GM12875 (cell line): ENCODE measurements around the gene COL4A1.

ENCODE experiments used
- H3K4me3 ChIP-seq: one replicate; pipeline ENCODE4 v1.5.1; 2011; ENCODE audit warnings: low read depth, low read length, control low read depth
- TF ChIP-seq, protein P1 (sequence below): IDR thresholded peaks from 2 replicates; pipeline ENCODE4 v1.5.1; 2011; ENCODE audit warnings: low read depth, mild to moderate bottlenecking, control low read depth, inconsistent platforms, low read length, moderate library complexity, borderline replicate concordance; ENCODE audit not compliant: insufficient read depth

The COL4A1 gene

DNA sequence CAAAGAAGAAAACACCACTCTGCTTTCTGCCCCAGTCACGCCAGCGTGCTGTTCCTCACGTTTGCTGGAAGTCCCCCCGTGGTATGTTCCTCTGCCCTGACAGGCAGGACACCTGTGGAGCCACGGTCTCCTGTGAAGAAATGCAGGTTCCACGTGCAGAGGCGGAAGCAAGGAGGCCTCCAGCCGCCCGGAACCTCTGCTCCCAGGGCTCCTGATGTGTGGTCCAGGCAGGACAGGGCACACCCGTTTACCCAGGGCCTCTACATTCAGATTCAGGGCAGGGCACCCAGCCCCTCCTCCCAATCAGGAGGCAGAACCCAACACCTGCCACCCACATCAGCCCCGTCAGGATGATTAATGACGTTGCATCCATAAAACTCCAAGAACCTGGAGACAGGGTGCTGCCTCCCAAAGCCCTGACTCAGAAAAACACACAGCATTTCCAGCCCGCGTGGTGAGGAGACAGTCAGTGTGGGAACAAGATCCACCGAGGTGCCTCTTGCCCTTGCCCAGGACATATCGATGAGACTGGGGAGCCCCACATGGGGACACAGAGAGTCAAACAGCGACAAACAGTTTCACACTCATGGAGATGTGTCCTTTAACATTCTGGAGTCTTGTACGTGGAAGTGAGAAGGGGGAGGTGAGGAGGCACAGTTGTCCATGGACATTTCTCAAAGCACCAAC lies 76.2 kb downstream of the COL4A1 start:
- TF ChIP-seq, protein P1, sequence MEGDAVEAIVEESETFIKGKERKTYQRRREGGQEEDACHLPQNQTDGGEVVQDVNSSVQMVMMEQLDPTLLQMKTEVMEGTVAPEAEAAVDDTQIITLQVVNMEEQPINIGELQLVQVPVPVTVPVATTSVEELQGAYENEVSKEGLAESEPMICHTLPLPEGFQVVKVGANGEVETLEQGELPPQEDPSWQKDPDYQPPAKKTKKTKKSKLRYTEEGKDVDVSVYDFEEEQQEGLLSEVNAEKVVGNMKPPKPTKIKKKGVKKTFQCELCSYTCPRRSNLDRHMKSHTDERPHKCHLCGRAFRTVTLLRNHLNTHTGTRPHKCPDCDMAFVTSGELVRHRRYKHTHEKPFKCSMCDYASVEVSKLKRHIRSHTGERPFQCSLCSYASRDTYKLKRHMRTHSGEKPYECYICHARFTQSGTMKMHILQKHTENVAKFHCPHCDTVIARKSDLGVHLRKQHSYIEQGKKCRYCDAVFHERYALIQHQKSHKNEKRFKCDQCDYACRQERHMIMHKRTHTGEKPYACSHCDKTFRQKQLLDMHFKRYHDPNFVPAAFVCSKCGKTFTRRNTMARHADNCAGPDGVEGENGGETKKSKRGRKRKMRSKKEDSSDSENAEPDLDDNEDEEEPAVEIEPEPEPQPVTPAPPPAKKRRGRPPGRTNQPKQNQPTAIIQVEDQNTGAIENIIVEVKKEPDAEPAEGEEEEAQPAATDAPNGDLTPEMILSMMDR, result no peak
- no peak overlapping the region for H3K4me3 ChIP-seq

DNA sequence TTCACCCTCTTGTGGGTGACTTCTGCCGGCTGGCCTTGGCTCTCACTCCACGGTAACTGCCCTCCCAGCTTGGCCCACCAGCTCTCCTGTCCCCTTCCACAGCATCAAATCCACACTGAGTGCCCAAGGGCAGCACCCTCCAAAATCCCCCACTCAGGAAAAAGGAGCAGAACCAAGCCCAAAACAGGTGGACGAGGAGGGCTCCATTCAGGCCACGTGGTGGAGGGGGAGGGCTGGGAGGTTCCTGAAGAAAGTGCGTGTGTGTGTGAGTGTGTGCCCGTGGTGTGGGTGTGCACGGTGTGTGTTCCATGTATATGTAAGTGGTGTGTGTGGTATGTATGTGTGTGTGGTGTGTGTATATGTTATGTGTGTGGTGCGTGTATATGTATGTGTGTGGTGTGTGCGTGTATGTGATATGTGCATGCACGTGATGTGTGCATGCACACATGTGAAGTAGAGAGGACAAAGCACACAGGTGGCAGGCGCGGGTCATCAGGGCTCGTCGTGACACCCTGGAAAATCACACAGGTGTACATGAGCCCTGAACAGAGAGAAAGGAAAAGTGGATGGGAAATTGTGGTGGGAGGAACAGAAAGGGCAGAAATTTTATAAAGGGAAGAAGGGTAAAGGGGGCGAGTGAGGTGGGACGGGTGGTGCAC lies 76.9 kb downstream of the COL4A1 start:
- no peak overlapping the region for H3K4me3 ChIP-seq
- TF ChIP-seq, protein P1, result no peak

DNA sequence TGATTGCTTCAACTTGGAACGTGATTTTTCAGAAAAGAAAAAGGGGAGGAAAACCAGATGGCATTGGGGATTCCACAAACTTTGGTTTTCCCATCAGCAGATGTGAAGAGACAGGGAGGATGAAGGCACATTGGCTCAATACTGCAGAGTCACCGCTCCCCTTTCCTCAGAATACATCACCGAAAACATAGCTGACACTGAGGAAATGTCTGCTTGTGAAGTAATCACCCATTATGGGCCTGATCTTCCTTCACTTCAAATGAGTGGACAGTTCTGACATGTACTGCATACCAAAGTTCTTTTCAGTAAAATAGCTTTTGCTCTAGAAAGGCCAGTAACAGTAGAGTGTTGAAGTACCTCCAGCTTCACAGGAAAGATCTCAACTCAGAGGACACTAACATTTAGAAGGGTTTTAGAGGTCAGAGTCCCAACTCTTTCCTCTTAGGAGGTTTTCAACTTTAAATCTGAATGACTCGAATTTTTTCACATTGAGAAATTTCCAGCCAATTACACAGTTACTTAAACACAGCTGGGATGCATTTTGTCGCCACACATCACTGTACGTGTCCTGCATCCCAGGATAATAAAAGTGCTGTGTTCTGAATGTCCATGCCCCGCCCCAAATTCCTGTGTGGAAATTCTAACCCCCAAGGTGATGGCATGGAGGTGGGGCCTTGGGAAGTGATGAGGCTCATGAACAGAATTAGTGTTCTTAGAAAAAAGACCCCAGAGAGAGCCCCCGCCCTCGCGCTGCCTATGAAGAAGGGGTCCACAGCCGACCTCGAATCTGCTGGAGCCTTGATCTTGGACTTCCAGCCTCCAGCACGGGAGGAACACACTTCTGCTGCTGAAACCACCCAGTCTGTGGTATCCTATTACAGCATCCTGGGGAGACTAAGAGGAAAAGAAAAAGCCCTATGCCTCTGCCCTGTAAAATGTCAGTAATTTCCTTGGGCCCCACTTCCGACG lies 77.7 kb downstream of the COL4A1 start:
- no peak overlapping the region for H3K4me3 ChIP-seq

DNA sequence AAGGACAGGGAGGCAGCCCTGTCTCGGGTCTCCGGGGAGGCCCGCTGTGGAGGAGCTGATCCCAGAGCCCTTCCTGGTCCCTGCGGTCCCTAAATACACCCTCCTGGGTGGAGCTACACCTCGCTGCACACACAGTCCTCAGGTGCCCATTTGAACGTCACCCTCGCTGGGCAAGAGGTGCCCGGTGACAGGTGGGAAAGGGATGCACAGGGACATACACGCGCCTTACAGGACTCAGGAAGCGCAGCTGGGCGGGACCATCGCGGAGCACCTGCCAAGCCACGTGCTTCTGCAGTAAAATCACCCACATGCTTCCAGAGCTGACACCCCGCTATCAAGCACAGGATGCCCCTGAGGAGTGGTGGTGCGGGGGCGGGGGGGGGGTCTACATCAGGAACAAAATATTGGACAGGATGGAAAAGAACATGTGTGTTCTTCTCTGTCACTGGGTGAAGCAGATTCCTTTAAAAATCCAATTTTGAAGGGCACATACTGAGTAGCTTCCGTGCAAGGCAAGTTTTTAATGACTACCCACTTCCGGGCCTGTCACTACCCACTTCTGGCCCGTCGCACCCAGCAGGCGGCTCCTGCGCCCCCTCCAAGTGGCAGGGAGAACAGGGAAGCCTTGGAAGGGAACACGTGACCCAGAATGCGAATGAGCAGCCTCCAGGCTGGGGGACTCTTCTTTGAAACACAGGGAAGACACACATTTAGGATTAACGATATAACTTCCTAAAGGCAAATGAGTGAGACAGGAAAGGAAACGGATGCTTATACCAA lies 78.9 kb downstream of the COL4A1 start:
- TF ChIP-seq, protein P1, result no peak
- no peak overlapping the region for H3K4me3 ChIP-seq

More for the DNA sequence above, 77.7 kb downstream of the COL4A1 start:
- TF ChIP-seq, protein P1, result no peak

DNA sequence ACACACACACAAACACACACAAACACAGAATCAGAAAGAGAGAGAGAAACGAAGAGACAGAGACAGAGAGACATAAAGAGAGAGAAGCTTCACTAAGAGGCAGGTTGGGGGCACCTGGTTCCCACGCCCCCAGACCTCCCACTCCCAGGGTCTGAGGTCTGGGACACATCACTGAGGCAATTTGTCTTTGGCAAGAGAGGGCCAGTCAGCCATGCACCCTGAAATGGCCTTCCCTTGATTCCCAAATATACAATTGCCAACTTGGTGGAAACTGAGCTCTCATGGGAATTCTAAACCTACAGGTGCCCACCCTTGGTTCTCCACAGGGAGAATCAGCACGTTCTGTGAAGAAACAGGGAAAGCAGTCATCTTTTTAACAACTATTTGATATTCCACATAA lies 79.5 kb downstream of the COL4A1 start:
- no peak overlapping the region for H3K4me3 ChIP-seq
- TF ChIP-seq, protein P1, result no peak
